BLaER1 treated with 17β-estradiol and CSF1 and Interleukin-3, amounts not matched to agents 10 nM and 100 nM (cell line): ENCODE data around the gene C14orf119.

Source experiments
- H3K27ac ChIP-seq, 11 experiments: shearing (Covaris generic); formaldehyde crosslinking; 2 replicates each; pipeline ENCODE4 v1.8.1; 2022
- H3K27me3 ChIP-seq, 11 experiments: shearing (Covaris generic); formaldehyde crosslinking; 2 replicates each; pipeline ENCODE4 v1.8.1; 2022
- H3K36me3 ChIP-seq, 11 experiments: shearing (Covaris generic); formaldehyde crosslinking; 2 replicates each; pipeline ENCODE4 v1.8.1; 2022
- H3K4me1 ChIP-seq, 10 experiments: shearing (Covaris generic); formaldehyde crosslinking; 2 replicates each; pipeline ENCODE4 v1.8.1; 2022
- H3K4me2 ChIP-seq, 11 experiments: shearing (Covaris generic); formaldehyde crosslinking; 2 replicates each; pipeline ENCODE4 v1.8.1; 2022
- H3K4me3 ChIP-seq, 10 experiments: shearing (Covaris generic); formaldehyde crosslinking; 2 replicates each; pipeline ENCODE4 v1.8.1; 2022
- H3K9ac ChIP-seq, 11 experiments: shearing (Covaris generic); formaldehyde crosslinking; 2 replicates each; pipeline ENCODE4 v1.8.1; 2022
- H3K9me3 ChIP-seq, 11 experiments: shearing (Covaris generic); formaldehyde crosslinking; replicated peaks in 1 of 11; 2 replicates each; pipeline ENCODE4 v1.8.1; 2022
- H4K20me1 ChIP-seq, 11 experiments: shearing (Covaris generic); formaldehyde crosslinking; 2 replicates each; pipeline ENCODE4 v1.8.1; 2022
- Cebpa-rat ChIP-seq, 11 experiments: shearing (Covaris generic); IDR thresholded peaks; 2 replicates each; pipeline ENCODE4 v1.8.1; 2022

Gene C14orf119

GRCh38 chr14:23076785-23077408 lies 18.4 kb upstream of the C14orf119 start:
- Histone ChIP-seq H3K4me2 (peak overlapping the region in 3 of 11 experiments; percentile 57 to 82 (median 64); a peak in 3 of 22 replicates), H3K27ac (peak overlapping the region in 2 of 11 experiments; percentile 74 to 75; a peak in 4 of 22 replicates), H3K9ac (peak overlapping the region in 1 of 11 experiments; percentile 73; a peak in 1 of 22 replicates), H3K4me3 (no peak overlapping the region), H3K9me3 (no peaks in the 10 kb centered on the region), H3K4me1 (peaks cover 6 to 71% (median 29%) of the 10 kb centered on the region in 10 experiments), H3K27me3 (no peaks in the 10 kb centered on the region), H3K36me3 (peaks cover 95 to 100% (median 100%) of the 10 kb centered on the region in 11 experiments), H4K20me1 (peaks cover 0 to 60% (median 33%) of the 10 kb centered on the region in 11 experiments; a peak in 15 of 22 replicates)
- TF ChIP-seq Cebpa-rat (IDR thresholded peaks at IDR 0.05), result no peak

- Histone ChIP-seq H3K4me3 (no peak overlapping the region), H3K9ac (peak overlapping the region in 9 of 11 experiments; percentile 18 to 73 (median 44); a peak in 14 of 22 replicates), H3K27ac (peak overlapping the region in 10 of 11 experiments; percentile 1 to 82 (median 45); a peak in 14 of 22 replicates), H3K9me3 (no peaks in the 10 kb centered on the region), H3K4me1 (peaks cover 0 to 66% (median 18%) of the 10 kb centered on the region in 10 experiments; a peak in 17 of 20 replicates), H4K20me1 (peaks cover 0 to 70% (median 34%) of the 10 kb centered on the region in 11 experiments; a peak in 14 of 22 replicates), H3K4me2 (peak overlapping the region in 3 of 11 experiments; percentile 57 to 82 (median 64); a peak in 6 of 22 replicates), H3K27me3 (no peaks in the 10 kb centered on the region), H3K36me3 (peaks cover 99 to 100% (median 100%) of the 10 kb centered on the region in 11 experiments)
- TF ChIP-seq Cebpa-rat (IDR thresholded peaks at IDR 0.05), result no peak
These were observed 17.3 kb upstream of the C14orf119 start for GRCh38 chr14:23077962-23078361.

DNA sequence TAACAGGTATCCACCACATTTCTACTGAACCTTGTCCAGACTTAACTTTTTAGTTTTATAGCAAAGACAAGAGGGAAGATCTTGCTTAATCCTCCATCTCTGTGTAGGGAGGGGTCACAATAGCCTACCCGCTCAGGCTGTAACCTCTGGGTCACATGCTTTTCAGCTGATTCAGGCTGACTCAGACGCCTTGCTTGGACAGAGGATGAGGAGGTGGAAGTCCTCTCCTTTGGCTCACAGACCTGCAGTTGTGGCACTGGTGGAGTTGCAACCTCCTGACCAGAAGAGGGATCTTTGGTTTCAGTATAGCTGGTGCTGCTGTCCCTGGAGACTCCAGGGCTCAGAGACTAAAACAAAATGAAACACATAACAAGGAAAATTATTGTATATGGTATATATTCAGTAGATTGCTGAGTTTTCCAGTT lies 16.6 kb upstream of the C14orf119 start:
- H3K9ac ChIP-seq, result peak overlapping the region in 10 of 11 experiments; percentile 11 to 73 (median 42); a peak in 13 of 22 replicates

GRCh38 chr14:23079716-23080115 lies 15.6 kb upstream of the C14orf119 start:
- Histone ChIP-seq H3K27me3 (no peaks in the 10 kb centered on the region), H3K4me2 (peak overlapping the region in 4 of 11 experiments; percentile 17 to 82 (median 60); a peak in 7 of 22 replicates), H3K27ac (peak overlapping the region in 6 of 11 experiments; percentile 10 to 82 (median 58); a peak in 10 of 22 replicates), H3K9me3 (no peaks in the 10 kb centered on the region), H4K20me1 (peaks cover 0 to 86% (median 39%) of the 10 kb centered on the region in 11 experiments; a peak in 14 of 22 replicates), H3K4me1 (peaks cover 0 to 68% (median 18%) of the 10 kb centered on the region in 10 experiments; a peak in 17 of 20 replicates), H3K4me3 (no peak overlapping the region; a peak in 1 of 20 replicates), H3K9ac (peak overlapping the region; percentile 6 to 73 (median 33); a peak in 14 of 22 replicates), H3K36me3 (peaks cover 99 to 100% (median 100%) of the 10 kb centered on the region in 11 experiments)
- no peak for TF ChIP-seq Cebpa-rat (IDR thresholded peaks at IDR 0.05)

More for the DNA sequence above, 16.6 kb upstream of the C14orf119 start:
- Histone ChIP-seq H3K9me3 (no peaks in the 10 kb centered on the region), H3K4me3 (no peak overlapping the region), H3K4me2 (peak overlapping the region in 4 of 11 experiments; percentile 17 to 82 (median 60); a peak in 8 of 22 replicates), H4K20me1 (peaks cover 0 to 77% (median 34%) of the 10 kb centered on the region in 11 experiments; a peak in 14 of 22 replicates), H3K27me3 (no peaks in the 10 kb centered on the region), H3K4me1 (peaks cover 0 to 61% (median 18%) of the 10 kb centered on the region in 10 experiments; a peak in 17 of 20 replicates), H3K27ac (peak overlapping the region in 10 of 11 experiments; percentile 1 to 82 (median 45); a peak in 13 of 22 replicates), H3K36me3 (peaks cover 99 to 100% (median 100%) of the 10 kb centered on the region in 11 experiments)
- TF ChIP-seq Cebpa-rat (IDR thresholded peaks at IDR 0.05), result no peak

- H3K9me3 ChIP-seq, result no peaks in the 10 kb centered on the region
- no peak for TF ChIP-seq Cebpa-rat (IDR thresholded peaks at IDR 0.05)
- no peak overlapping the region; a peak in 1 of 20 replicates for H3K4me3 ChIP-seq
- H3K36me3 ChIP-seq, result peaks cover 97 to 100% (median 100%) of the 10 kb centered on the region in 11 experiments
- peaks cover 0 to 88% (median 42%) of the 10 kb centered on the region in 11 experiments; a peak in 16 of 22 replicates for H4K20me1 ChIP-seq
- H3K9ac ChIP-seq, result peak overlapping the region in 8 of 11 experiments; percentile 17 to 73 (median 46); a peak in 9 of 22 replicates
- no peaks in the 10 kb centered on the region for H3K27me3 ChIP-seq
- H3K4me1 ChIP-seq, result peaks cover 0 to 75% (median 18%) of the 10 kb centered on the region in 10 experiments; a peak in 17 of 20 replicates
- peak overlapping the region in 4 of 11 experiments; percentile 43 to 82 (median 74); a peak in 7 of 22 replicates for H3K27ac ChIP-seq
- H3K4me2 ChIP-seq, result peak overlapping the region in 3 of 11 experiments; percentile 57 to 82 (median 64); a peak in 6 of 22 replicates
These were observed 14.8 kb upstream of the C14orf119 start for GRCh38 chr14:23080474-23080873.

DNA sequence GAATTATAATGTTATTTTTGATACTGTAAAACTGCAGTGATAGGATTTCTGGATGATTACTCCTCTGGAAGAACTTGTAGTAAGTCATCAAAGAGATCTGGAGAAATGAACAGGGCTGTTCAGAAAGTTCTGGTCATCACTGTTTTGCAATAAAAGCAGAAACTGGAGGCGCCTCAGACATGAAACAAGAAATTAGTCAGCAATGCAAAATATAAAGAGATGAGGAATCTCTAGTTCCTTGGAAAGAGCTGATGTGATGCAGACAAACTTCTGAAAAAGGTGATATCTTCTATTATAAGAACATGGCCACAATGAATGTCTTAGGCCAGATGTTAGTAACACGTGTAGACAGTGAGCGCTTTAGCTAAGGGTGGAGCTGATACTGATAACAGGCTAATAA lies 9.8 kb upstream of the C14orf119 start:
- H3K4me2 ChIP-seq, result peak overlapping the region in 3 of 11 experiments; percentile 29 to 69 (median 38); a peak in 6 of 22 replicates
- H3K9ac ChIP-seq, result peak overlapping the region in 1 of 11 experiments; percentile 37; a peak in 1 of 22 replicates
- TF ChIP-seq Cebpa-rat (IDR thresholded peaks at IDR 0.05), result no peak
- H3K36me3 ChIP-seq, result peaks cover 95 to 100% (median 100%) of the 10 kb centered on the region in 11 experiments
- H3K27me3 ChIP-seq, result no peaks in the 10 kb centered on the region
- no peak overlapping the region for H3K4me3 ChIP-seq
- peaks cover 0 to 67% (median 0%) of the 10 kb centered on the region in 10 experiments; a peak in 6 of 20 replicates for H3K4me1 ChIP-seq
- H3K27ac ChIP-seq, result peak overlapping the region in 2 of 11 experiments; percentile 34 to 49; a peak in 3 of 22 replicates
- H3K9me3 ChIP-seq, result no peaks in the 10 kb centered on the region
- peaks cover 9 to 74% (median 43%) of the 10 kb centered on the region in 11 experiments; a peak in 19 of 22 replicates for H4K20me1 ChIP-seq

GRCh38 chr14:23086565-23086964 lies 8.7 kb upstream of the C14orf119 start:
- Histone ChIP-seq H3K27me3 (no peaks in the 10 kb centered on the region), H3K27ac (peak overlapping the region in 1 of 11 experiments; percentile 37; a peak in 1 of 22 replicates), H3K9ac (peak overlapping the region in 2 of 11 experiments; percentile 1 to 35; a peak in 1 of 22 replicates), H4K20me1 (peaks cover 13 to 81% (median 54%) of the 10 kb centered on the region in 11 experiments; a peak in 20 of 22 replicates), H3K4me2 (peak overlapping the region in 2 of 11 experiments; percentile 31 to 69; a peak in 3 of 22 replicates), H3K9me3 (no peaks in the 10 kb centered on the region), H3K36me3 (peaks cover 95 to 100% (median 100%) of the 10 kb centered on the region in 11 experiments), H3K4me3 (no peak overlapping the region), H3K4me1 (peaks cover 0 to 67% (median 0%) of the 10 kb centered on the region in 10 experiments; a peak in 6 of 20 replicates)
- no peak for TF ChIP-seq Cebpa-rat (IDR thresholded peaks at IDR 0.05)

- peaks cover 82 to 90% (median 89%) of the 10 kb centered on the region in 11 experiments for H3K36me3 ChIP-seq
- peak overlapping the region in 3 of 11 experiments; percentile 7 to 35 (median 22); a peak in 1 of 22 replicates for H3K9ac ChIP-seq
- peaks cover 11 to 73% (median 16%) of the 10 kb centered on the region in 10 experiments for H3K4me1 ChIP-seq
- H3K4me2 ChIP-seq, result no peak overlapping the region
- no peak overlapping the region for H3K4me3 ChIP-seq
- H3K27ac ChIP-seq, result no peak overlapping the region
- no peak for TF ChIP-seq Cebpa-rat (IDR thresholded peaks at IDR 0.05)
- no peaks in the 10 kb centered on the region for H3K27me3 ChIP-seq
- no peaks in the 10 kb centered on the region for H3K9me3 ChIP-seq
- peaks cover 44 to 83% (median 74%) of the 10 kb centered on the region in 11 experiments; a peak in 21 of 22 replicates for H4K20me1 ChIP-seq
These were observed 5.6 kb upstream of the C14orf119 start for GRCh38 chr14:23089498-23090253.
